NCI-H2196 (cell line): ENCODE data around the gene CTCF.

Experiments used
- DNase-seq: peaks from one replicate; lab custom pipeline; 2025; ENCODE audit not compliant: unreplicated experiment; lab: John Stamatoyannopoulos, UW

The CTCF gene

GRCh38 chr16:67547423-67548264 lies 14.7 kb upstream of the CTCF start:
- DNase-seq, result no peak

- no peak for DNase-seq
Observed at GRCh38 chr16:67548265-67549126, 13.8 kb upstream of the CTCF start.

- DNase-seq, result no peak
Observed at GRCh38 chr16:67549240-67549639, 13.1 kb upstream of the CTCF start.

GRCh38 chr16:67549936-67550335 lies 12.4 kb upstream of the CTCF start:
- no peak for DNase-seq

GRCh38 chr16:67551091-67551490 lies 11.2 kb upstream of the CTCF start:
- no peak for DNase-seq

GRCh38 chr16:67551972-67552371 lies 10.4 kb upstream of the CTCF start:
- no peak for DNase-seq

- no peak for DNase-seq
Observed at GRCh38 chr16:67552476-67552875, 9.8 kb upstream of the CTCF start.

GRCh38 chr16:67555795-67556212 lies 6.5 kb upstream of the CTCF start:
- no peak for DNase-seq

- no peak for DNase-seq
Observed at GRCh38 chr16:67558859-67559258, 3.5 kb upstream of the CTCF start.

- no peak for DNase-seq
Observed at GRCh38 chr16:67560827-67561342, 1.4 kb upstream of the CTCF start.

- no peak for DNase-seq
Observed at GRCh38 chr16:67561501-67561823, 864 bp upstream of the CTCF start.

- peak; percentile 88 for DNase-seq
Observed at GRCh38 chr16:67561824-67562525, 351 bp upstream of the CTCF start.

- no peak for DNase-seq
Observed at GRCh38 chr16:67562918-67563707, 787 bp downstream of the CTCF start.

GRCh38 chr16:67563708-67564468 lies 1.6 kb downstream of the CTCF start:
- no peak for DNase-seq

- DNase-seq, result no peak
Observed at GRCh38 chr16:67565470-67566100, 3.3 kb downstream of the CTCF start.

GRCh38 chr16:67571464-67571863 lies 9.1 kb downstream of the CTCF start:
- DNase-seq, result no peak

GRCh38 chr16:67571981-67572431 lies 9.7 kb downstream of the CTCF start:
- no peak for DNase-seq

GRCh38 chr16:67579686-67580085 lies 17.4 kb downstream of the CTCF start:
- DNase-seq, result no peak

- DNase-seq, result no peak
Observed at GRCh38 chr16:67580202-67580601, 17.9 kb downstream of the CTCF start.
